GM18520 (cell line): ENCODE results near the gene NFIC.

ENCODE experiments used
- ATAC-seq: cut with Tn5 transposase; IDR thresholded peaks from one replicate; pipeline ENCODE4 v1.9.1; 2021; ENCODE audit not compliant: unreplicated experiment

NFIC gene

GRCh38 chr19:3358689-3359014 is 7.7 kb upstream of the NFIC start:
- ATAC-seq: no peak

GRCh38 chr19:3359015-3359918 is 7.1 kb upstream of the NFIC start:
- no peak for ATAC-seq

- ATAC-seq: no peak
These were observed 6.4 kb upstream of the NFIC start for GRCh38 chr19:3359919-3360420.

GRCh38 chr19:3360421-3361383 is 5.7 kb upstream of the NFIC start:
- ATAC-seq: no peak

GRCh38 chr19:3361384-3362216 is 4.8 kb upstream of the NFIC start:
- ATAC-seq: no peak

- ATAC-seq: no peak
These were observed 4.0 kb upstream of the NFIC start for GRCh38 chr19:3362217-3362906.

GRCh38 chr19:3363841-3364500 is 2.4 kb upstream of the NFIC start:
- ATAC-seq: no peak

- ATAC-seq: no peak
These were observed 1.9 kb upstream of the NFIC start for GRCh38 chr19:3364501-3364858.

GRCh38 chr19:3365093-3365835 is 1.1 kb upstream of the NFIC start:
- no peak for ATAC-seq

- ATAC-seq: no peak
These were observed 607 bp downstream of the NFIC start for GRCh38 chr19:3366753-3367627.

- no peak for ATAC-seq
These were observed 1.5 kb downstream of the NFIC start for GRCh38 chr19:3367628-3368440.

- ATAC-seq: no peak
These were observed 2.0 kb downstream of the NFIC start for GRCh38 chr19:3368441-3368795.

- ATAC-seq: no peak
These were observed 2.5 kb downstream of the NFIC start for GRCh38 chr19:3368848-3369336.

- no peak for ATAC-seq
These were observed 3.2 kb downstream of the NFIC start for GRCh38 chr19:3369337-3370213.

- no peak for ATAC-seq
These were observed 3.9 kb downstream of the NFIC start for GRCh38 chr19:3370214-3370720.
